Right lobe of liver (tissue), 6 donors: ENCODE data around the gene RIPK3. TPM values are rescaled to one million over a fixed set of nuclear protein-coding genes. Genes with fewer than 3 reads are reported as not detected.

Experiments
- ATAC-seq, 4 donors: fragments of 200-7000 bp; cut with Tn5 transposase; one replicate each; pipeline ENCODE4 v1.9.1; 2020; ENCODE audit warnings: mild to moderate bottlenecking in 4 of 4, moderate library complexity in 4 of 4
- DNase-seq, 3 donors: peaks; one replicate each; pipeline ENCODE4 v3.0.0-alpha.2; 2020
- H3K27ac ChIP-seq, 3 donors: fragments of 200-600 bp; one replicate each; pipeline ENCODE4 v1.8.0; 2022
- H3K27me3 ChIP-seq, 2 donors: fragments of 200-600 bp; one replicate each; pipeline ENCODE4 v1.8.0; 2022
- H3K36me3 ChIP-seq, 4 donors: fragments of 200-600 bp; sonication (generic) in 1 of 4; one replicate each; pipeline versions ENCODE4 v1.5.1 to v1.8.0; 2017 to 2022; ENCODE audit warnings: control low read depth in 1 of 4
- H3K4me1 ChIP-seq, 4 donors: fragments of 200-600 bp; sonication (generic) in 1 of 4; one replicate each; pipeline versions ENCODE4 v1.5.1 to v1.8.0; 2017 to 2022; ENCODE audit warnings: control low read depth in 1 of 4
- H3K4me3 ChIP-seq, 3 donors: fragments of 200-600 bp; one replicate each; pipeline ENCODE4 v1.8.0; 2022
- H3K9me3 ChIP-seq, 4 donors: fragments of 200-600 bp; sonication (generic) in 1 of 4; one replicate each; pipeline versions ENCODE4 v1.5.1 to v1.8.0; 2017 to 2022; ENCODE audit warnings: control low read depth in 1 of 4
- POLR2A ChIP-seq: fragments of 450-650 bp; IDR thresholded peaks from one replicate; pipeline ENCODE4 v1.6.1; 2017; ENCODE audit warnings: antibody characterized with exemption, mild to moderate bottlenecking
- WGBS: methylation state at CpG from one replicate; pipeline ENCODE4 v1.1.6; 2018; ENCODE audit warnings: low coverage, low lambda C conversion rate; ENCODE audit not compliant: insufficient coverage; ENCODE audit errors: missing lambda C conversion rate; 5-methylcytosine and 5-hydroxymethylcytosine counted together
- intact Hi-C, 2 donors: fragments of 100-400 bp; cut with DNase I; formaldehyde crosslinking; loops; one replicate each; pipeline versions ENCODE4 v1.11.2 to v1.14.1; 2022
- total RNA-seq, 6 experiments: library from RNA; depleted of rRNA in 2 of 6; stranded (reverse); fragments of >200 nt in 2 of 6; fragmentation: NEBNext Ultra II Directional in 3 of 6; extraction: Animal tissue kit (Norgen Biotek cat#: 25700) in 3 of 6; gene quantifications; one replicate each; pipeline versions ENCODE4 v1.1.0 to v1.2.4, GENCODE V29; 2016 to 2023
- TF ChIP-seq, protein P1 (sequence below), 4 donors: fragments of 200-600 bp in 3 of 4; fragments of 450-650 bp in 1 of 4; IDR thresholded peaks; one replicate each; pipeline versions ENCODE4 v1.5.1 to v1.8.0; 2016 to 2022; ENCODE audit warnings: antibody characterized with exemption in 4 of 4, mild to moderate bottlenecking in 2 of 4
- donor health status: DM: no; HTN: yes; CAD: no.
- donor health status: DM: no; HTN: no; CAD: no.
- donor health status: DM: no; HTN: no; CAD: no.
- donor health status: DM: no; HTN: yes; CAD: no.
- donor health status: DM: no; HTN: yes; CAD: no.

The RIPK3 gene
- total RNA-seq, 6 experiments from 2014 or later = 0.70 to 1.6 (median 0.90) TPM

DNA sequence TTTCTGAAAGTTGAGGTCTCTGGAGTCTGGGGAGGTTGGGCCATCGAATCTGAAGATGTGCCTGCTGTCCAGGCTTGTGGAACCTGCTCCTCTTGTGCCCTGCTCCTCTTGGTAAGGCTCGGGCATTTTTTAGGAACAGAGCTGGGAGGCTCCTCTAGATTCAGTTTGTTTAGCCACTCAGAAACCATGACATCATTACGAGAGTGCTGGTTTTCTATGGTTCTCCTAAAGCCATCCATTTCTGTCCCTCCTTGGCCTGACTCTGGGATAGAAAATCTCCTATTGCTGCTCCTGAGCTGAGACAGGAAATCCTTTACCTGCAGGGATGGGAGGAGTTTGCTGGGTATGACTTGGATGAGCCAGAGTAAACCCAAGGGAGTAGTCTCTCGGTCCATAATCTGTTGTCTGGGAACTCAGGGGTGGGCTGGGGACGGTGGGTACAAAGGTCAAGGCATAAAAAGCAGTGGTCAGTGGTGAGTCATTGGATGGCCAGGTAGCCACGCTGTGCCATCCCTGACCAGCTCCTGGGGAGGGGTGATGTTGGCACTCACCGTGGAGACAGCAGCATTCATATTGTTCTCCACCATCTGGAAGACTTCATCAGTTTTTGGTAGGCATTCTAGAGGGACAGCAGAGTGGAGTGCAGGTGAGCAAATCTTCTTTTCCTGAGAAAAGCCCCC lies 2.5 kb downstream of the RIPK3 start:
- intact Hi-C loops = no loop called here
- TF ChIP-seq, protein P1, sequence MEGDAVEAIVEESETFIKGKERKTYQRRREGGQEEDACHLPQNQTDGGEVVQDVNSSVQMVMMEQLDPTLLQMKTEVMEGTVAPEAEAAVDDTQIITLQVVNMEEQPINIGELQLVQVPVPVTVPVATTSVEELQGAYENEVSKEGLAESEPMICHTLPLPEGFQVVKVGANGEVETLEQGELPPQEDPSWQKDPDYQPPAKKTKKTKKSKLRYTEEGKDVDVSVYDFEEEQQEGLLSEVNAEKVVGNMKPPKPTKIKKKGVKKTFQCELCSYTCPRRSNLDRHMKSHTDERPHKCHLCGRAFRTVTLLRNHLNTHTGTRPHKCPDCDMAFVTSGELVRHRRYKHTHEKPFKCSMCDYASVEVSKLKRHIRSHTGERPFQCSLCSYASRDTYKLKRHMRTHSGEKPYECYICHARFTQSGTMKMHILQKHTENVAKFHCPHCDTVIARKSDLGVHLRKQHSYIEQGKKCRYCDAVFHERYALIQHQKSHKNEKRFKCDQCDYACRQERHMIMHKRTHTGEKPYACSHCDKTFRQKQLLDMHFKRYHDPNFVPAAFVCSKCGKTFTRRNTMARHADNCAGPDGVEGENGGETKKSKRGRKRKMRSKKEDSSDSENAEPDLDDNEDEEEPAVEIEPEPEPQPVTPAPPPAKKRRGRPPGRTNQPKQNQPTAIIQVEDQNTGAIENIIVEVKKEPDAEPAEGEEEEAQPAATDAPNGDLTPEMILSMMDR (IDR thresholded peaks at IDR 0.05) = no peak
- TF ChIP-seq POLR2A = no peak
- DNase-seq (no peak), ATAC-seq (no peak)
- Histone ChIP-seq H3K27me3 (no peaks in the 10 kb centered on the region), H3K27ac (no peak overlapping the region), H3K4me3 (no peak overlapping the region), H3K4me1 (peaks cover 0 to 29% (median 8%) of the 10 kb centered on the region in 4 donors), H3K9me3 (no peaks in the 10 kb centered on the region), H3K36me3 (no peaks in the 10 kb centered on the region)
- WGBS = 38% methylated on average over 2 of the region's 7 CpGs

DNA sequence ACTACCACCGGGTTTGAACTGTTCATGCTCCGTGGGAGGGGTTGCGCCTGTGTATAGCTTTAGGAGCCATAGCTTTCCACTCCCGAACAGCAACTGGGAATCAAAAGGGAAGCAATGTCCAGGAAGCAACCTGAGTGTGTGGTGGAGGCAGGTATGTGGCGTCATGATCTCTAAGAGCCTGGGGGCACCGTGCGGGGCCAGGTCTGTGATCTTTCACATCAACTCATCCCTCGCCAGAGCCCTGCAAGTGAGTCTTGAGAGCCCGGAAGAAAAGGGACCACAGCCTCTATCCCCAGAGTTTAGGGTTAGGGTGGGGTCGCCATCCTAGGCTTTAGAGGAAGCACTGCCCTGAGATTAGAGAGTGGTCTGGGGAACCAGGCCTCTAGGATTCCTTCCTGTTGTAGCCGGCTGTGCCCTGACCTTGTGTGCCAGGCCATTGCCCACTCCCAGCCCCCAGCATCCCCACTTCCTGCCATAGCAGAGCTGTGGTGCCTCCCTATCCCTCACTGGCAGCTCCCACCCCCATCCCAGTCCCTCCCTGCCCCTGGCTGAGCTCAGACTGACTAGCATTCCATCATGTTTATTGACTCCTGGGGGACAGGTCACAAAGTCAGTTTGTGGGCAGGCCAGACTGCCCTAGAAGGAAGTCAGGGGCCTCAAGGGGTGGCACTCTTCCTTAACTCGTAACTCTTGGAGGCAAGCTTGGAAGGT lies 4.2 kb downstream of the RIPK3 start:
- DNase-seq = no peak
- Histone ChIP-seq H3K4me3 (no peak overlapping the region), H3K27ac (no peak overlapping the region), H3K4me1 (peaks cover 0 to 30% (median 8%) of the 10 kb centered on the region in 4 donors), H3K36me3 (no peaks in the 10 kb centered on the region), H3K27me3 (no peaks in the 10 kb centered on the region), H3K9me3 (no peaks in the 10 kb centered on the region)
- no peak for ATAC-seq
- no peak for TF ChIP-seq POLR2A
- TF ChIP-seq, protein P1 (IDR thresholded peaks at IDR 0.05) = no peak
- 59% methylated on average over 4 of the region's 12 CpGs for WGBS
- intact Hi-C loops = no loop called here

DNA sequence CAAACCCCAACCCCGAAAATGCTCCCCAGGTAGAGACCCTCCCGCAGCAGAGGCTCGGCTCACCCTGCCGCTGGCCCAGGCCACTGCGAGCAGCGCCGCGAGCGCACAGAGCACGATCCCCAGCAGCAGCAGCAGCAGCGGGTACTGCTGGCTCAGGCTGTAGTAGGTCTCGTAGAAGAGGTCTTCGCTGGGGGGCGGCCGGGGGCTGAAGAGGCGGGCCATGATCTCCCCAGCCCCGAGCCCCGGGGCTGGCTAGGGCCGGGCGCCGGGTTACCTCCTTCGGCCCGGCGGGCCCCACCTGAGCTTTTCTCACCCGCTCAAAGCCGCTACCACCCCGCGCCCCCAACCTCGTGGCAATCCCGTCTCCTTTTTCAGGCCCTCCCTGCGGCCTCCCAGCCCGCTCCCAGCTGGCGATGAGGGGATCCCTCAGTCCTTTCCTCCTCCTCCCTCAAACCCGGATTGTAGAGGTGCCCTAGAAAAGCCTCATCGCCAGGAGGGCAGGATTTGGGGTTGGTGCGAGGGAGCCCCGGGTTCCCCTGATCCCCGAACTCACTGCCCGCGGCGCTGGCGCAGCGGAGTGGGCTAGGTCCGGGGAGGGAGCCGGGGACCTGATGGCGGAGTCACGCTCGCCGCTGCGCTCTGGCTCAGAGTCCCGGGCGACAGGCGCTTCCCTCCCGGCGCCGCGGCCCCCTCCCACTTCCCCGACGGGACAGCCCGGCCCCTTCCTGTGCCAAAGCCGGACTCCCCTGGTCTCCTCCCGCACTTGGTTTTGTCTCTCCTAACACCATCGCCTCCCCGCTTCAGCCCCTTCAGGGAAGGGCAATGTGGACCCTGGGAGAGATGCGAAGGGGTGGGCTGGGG lies 5.1 kb downstream of the RIPK3 start, which contains the start of gene ADCY4:
Gene ADCY4 (minus strand): TSS at position 641 of the 861 bp plus-strand sequence. CDS start 419 bp downstream, at position 222.
- peak within 1 kb of the TSS in 1 of 3 donors; percentile 37 for H3K27ac ChIP-seq
- no peaks in the 10 kb centered on the region for H3K27me3 ChIP-seq
- peak within 1 kb of the TSS; percentile 23 to 39 (median 34) for H3K4me3 ChIP-seq
- no peaks in the 10 kb centered on the region for H3K9me3 ChIP-seq
- peaks cover 0 to 30% (median 8%) of the 10 kb centered on the region in 4 donors for H3K4me1 ChIP-seq
- TF ChIP-seq POLR2A = no peak
- TF ChIP-seq, protein P1 (IDR thresholded peaks at IDR 0.05) = no peak
- intact Hi-C loops = loop anchor here (5.0 kb wide), 2 partner anchors 98 to 103 kb away; no protein-coding TSS in a partner anchor
- 10% methylated on average over 32 of the region's 65 CpGs for WGBS
- H3K36me3 ChIP-seq = no peaks in the 10 kb centered on the region
- peak; percentile 6 to 24 (median 16) for ATAC-seq
- DNase-seq = peak in 1 of 3 donors; percentile 66

DNA sequence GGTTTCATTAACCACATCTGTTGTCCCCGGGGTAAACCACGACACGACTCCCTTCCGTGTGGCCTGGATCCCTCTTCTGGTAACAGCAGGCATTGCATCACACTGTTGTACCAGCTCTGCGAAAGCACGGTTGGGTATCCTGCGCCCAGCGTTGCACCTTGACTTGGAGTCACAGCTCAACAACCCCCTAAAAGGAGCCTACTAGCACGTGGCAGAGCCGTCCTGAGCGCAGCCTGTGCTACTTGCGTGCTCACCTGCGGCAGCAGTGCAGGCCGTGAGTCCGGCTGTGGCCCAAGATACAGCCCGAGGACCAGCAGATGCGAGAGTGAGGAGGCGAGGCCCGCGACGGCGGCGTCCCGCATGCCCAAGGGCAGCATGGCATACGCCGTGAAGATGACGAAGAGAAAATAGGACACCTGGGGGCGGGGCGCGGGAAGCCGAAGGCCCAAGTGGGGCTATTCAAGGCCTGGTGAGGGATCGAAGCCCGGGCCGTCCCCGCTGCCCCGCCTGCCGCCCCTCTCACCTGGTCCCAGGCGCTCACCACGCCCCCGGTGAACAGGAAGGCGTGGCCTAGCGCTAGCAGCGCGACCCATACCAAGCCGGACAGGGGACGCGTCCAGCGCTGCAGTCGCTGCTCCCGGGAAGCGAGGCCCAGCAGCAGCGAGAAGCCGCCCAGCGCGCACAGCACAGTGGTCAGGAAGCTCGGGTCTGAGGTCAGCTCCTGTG lies 7.4 kb downstream of the RIPK3 start:
- peaks cover 0 to 24% (median 8%) of the 10 kb centered on the region in 4 donors for H3K4me1 ChIP-seq

More for the DNA sequence above, 7.4 kb downstream of the RIPK3 start:
- ATAC-seq (peak; percentile 73 to 80 (median 78)), DNase-seq (peak; percentile 71 to 78 (median 73))
- H3K4me3 ChIP-seq = peak overlapping the region; percentile 3 to 31 (median 21)
- H3K9me3 ChIP-seq = no peaks in the 10 kb centered on the region
- intact Hi-C loops = loop anchor here (5.0 kb wide), 2 partner anchors 100 to 105 kb away; no protein-coding TSS in a partner anchor
- H3K27ac ChIP-seq = no peak overlapping the region
- no peaks in the 10 kb centered on the region for H3K36me3 ChIP-seq
- whole genome bisulfite sequencing = 3% methylated on average over 33 of the region's 56 CpGs
- TF ChIP-seq, protein P1 (IDR thresholded peaks at IDR 0.05) = peak; percentile 56 to 68 (median 64)
- TF ChIP-seq POLR2A = no peak
- no peaks in the 10 kb centered on the region for H3K27me3 ChIP-seq
